Measurements from ENCODE around the gene TNIP1.

Gene TNIP1

DNA sequence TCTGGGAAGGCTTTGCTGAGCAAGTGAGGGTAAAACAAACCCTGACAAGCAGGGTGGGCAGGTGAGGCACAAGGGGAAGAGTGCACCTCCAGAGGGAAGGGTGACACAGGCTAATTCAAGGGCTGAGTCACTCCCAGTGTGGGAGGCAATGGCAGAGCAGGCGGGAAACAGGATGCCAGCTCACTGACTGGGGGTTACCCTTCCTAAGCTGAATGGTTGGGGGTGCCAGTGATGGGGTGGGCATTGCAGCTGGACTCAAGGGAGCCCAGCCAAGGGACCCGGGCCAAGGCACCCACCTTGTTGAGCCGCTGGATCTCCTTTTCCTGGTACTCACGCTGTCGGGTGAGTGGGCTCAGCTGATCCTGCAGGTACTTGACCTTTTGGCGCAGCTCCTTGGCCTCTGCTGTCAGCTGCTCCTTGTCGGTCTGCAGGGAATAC is 42.0 kb downstream of the TNIP1 start:
- DNase-seq (ENCODE audit: low read depth), result no peak

DNA sequence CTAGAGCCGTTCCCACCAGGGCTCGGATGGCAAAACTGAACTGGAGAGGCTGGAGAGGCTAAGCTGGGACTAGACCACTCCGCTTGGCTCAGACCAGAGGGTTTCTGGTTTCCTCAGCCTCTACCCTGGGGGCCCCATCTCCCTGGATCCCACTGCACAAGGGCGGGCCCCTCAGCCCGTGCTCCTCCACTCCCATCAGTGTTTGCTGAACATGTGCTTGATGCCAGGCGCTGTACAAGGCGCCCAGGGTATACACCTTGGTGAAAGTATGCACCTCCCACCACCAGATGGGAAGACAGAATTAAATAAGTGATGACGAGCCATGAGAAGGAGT is 42.5 kb downstream of the TNIP1 start:
- DNase-seq (ENCODE audit: low read depth), result no peak

DNA sequence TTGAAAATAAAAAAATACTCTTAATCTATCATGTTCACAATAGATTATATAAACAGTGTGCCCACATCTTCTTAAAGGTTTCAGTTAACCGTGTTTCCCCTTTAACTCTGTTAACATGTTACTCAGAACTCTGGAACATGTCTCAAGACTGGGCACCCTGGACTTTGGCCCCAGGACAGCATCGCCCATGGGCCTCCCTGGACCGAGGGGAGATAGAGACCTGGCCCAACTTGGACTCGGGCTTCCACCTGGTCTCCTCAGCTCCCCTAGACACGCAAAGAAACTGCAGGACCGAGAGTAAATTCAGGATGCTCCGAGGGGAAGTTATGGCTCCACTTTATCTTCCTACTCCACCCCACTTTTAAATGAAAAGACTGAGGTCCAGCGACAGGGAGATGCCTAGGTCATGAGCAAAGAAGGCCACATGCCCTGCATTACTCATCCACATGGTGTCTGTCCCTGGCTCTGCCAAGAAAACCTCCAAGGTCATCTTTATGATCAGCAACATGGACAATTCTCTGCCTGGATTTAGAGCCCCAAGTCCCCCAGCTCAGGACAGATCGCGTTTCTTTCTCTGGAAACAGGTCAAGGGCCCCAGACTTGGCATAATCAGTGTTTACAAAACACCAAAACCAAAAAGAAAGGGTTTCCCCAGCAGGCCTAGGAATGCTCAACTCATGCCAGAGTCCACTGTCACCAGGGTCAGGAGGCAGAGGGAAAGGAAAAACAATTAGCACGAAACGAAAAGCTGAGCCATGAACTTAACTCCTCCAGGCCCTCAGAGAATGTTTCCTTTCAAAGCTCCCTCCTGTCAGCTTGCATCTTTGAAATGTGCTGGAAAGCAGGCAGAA is 43.0 kb downstream of the TNIP1 start:
- DNase-seq (ENCODE audit: low read depth), result no peak

DNA sequence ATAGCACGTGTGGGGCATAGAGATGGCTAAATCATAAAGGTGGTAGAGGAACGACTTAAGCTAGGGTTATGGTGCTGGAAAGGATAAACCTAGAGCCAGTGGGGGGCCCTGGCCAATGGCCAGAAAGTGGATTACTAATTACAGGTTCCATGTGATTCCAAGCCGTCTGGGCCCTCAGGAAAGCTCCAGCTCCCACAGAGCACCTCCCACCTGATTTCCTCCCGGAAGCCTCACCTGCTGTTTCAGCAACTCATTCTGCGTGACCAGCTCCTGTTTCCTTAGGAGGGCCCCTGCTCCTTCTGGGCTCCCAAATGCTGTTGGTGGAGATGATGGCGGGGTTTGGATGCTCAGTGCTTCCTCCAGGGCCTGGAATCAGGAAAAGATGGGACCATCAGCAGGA is 44.3 kb downstream of the TNIP1 start:
- no peak for DNase-seq (ENCODE audit: low read depth)

DNA sequence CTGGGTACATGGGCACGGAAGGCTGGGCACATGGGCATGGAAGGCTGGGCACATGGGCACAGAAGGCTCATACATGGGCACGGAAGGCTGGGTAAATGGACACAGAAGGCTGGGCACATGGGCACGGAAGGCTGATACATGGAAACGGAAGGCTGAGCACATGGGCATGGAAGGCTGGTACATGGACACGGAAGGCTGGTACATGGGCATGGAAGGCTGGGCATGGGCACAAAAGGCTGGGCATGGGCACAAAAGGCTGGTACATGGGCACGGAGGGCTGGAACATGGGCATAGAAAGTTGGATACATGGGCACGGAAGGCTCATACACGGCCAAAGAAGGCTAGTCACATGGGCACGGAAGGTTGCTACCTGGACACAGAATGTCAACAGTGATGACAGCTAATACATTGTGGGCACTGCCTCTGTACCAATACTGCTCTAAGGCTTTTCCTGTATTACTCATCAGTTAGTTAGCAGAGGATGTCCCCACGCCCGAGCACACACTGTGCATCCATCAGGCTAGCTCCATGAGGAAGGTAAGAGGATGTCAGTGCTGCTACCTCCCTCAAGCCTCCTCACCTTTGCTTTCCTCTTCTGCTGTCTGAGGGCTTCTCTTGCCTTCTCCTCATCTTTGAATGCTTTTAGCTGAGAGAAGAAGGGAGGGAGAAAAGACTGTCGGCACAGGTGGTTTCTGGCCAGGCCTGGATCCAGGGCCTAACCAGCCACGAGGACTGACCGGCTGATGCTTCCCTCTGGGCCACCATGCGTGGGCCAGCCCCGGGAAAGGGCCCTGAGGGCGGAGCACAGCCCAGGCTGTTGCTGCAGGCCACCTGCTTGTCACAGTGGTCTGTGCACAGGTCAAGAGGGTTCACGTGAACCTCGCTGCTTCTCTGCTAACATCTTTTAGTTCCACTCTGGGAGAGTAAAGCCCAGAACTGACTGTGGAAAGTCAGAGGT is 46.1 kb downstream of the TNIP1 start:
- DNase-seq (ENCODE audit: low read depth), result no peak

DNA sequence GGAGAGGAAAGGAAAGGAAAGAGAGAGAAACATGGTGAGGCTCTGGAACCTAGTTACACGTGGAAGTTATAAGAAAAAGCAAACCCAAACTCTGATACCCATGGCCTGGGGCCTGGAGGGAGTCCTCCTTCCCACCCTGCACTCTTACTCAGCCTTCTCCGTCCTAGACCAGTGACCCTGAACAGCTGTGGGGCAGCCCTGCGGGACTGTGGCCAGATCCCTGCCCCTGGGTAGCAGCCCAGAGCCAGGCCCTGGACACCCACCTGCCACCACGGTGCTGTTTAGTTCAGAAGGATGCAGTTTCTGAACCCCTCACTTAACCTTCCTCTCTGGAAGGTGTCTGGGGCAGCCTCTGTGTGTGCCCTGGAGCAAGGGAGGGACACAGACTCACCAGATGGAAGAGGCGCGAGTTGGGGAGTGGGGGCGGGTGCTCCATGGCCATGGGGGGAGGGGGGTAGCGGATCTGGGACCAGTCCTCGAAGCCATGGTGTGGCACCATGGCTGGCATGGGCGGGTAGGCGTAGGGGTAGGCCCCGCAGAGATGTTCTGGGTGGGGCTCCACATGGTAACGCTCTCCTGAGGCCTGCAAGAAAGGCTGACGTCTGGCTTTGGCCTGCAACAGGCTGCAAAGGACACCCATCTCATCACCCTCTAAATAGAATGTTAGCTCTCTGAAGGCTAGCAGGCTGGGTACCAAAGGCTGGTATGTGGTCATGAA is 47.5 kb downstream of the TNIP1 start:
- DNase-seq (ENCODE audit: low read depth), result no peak

DNA sequence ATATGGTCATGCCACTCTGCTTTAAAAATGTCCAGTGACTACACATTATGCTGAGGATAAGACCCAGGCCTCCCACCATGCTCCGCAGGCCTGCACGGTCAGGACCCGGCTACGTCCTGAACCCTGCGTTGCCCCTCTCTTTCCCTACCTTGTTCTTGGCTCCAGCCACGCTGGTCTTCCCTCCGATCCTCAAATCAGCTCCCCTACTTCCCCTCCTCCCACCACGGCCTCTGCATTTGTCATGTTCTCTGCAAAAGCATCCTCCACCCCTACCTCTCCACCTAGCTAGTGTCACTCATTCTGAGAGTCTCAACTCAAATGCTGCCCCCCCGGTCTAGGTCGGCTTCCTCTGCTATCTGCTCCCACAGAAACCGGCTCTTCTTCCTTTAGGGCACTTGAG is 49.3 kb downstream of the TNIP1 start:
- DNase-seq (ENCODE audit: low read depth), result no peak

DNA sequence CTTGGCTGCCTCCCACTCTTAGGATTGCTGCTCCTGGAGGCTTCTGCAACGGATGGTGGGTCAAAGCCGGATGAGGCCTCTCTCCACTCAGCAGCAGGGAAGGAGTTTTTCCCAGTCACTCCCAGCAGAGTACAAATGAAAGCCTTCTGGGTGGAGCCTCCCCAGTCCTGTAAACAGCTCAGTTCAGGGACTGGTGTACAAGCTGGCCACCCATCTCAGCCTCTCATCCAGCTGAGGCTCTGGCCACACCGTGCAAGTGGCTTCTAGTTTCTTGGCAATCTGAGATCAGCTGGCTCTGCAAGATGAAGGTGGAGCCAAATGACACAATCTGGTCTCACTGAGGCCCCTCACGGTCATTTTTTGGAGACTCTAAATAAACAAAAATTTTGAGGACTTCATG is 50.5 kb downstream of the TNIP1 start:
- no peak for DNase-seq (ENCODE audit: low read depth)

DNA sequence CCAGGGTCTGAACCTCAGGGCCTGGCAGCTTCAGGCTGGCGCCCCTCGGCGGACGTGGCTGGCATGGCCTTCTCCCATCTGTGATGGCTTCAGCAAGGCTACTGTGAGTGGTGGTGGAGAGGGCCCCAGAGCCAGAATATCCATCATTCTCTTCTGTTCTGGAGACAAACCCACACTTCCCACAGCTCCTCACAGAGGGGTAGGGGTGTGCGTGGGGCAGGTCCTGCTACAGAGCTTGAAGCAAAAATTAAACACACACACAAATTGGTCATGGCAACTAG is 50.8 kb downstream of the TNIP1 start:
- DNase-seq (ENCODE audit: low read depth), result no peak

DNA sequence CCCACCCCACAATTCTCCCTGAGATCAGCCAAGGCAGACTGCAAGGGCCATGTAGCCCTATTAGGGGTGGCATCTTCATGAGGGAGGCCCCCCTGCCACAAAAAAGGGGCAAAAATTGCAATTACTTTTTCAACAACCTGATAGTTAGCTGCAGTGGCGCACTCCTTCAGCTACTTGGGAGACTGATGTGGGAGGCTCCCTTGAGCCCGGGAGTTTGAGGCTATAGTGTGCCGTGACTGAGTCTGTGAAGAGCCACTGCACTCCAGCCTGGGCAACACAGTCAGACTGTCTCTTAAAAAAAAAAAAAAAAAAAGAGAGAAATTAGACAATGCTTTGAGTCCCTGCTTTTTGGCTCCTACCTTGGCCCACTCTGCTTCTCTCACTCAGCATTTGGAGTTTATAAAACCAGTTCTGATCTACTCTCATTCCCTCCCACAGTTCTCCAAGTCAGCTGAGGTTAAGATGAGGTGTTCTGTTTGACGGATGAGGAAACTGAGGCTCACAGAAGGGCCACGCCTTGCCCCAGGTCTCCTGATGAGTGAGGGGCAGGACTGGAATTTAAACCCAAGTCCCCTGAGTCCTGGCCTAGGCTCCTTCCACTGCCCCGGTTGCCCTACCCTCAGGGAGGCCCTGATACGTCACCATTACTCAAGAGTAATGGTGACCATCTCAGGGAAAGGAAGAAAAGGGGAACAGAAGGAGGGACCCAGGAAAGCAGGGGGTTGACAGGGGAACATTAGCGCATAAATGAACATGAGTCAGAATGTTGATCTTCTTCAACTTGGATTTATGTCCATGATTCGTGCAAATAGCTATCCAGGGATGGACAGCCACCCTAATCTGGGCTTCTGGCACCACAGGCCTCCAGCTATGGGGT is 51.4 kb downstream of the TNIP1 start:
- no peak for DNase-seq (ENCODE audit: low read depth)

DNA sequence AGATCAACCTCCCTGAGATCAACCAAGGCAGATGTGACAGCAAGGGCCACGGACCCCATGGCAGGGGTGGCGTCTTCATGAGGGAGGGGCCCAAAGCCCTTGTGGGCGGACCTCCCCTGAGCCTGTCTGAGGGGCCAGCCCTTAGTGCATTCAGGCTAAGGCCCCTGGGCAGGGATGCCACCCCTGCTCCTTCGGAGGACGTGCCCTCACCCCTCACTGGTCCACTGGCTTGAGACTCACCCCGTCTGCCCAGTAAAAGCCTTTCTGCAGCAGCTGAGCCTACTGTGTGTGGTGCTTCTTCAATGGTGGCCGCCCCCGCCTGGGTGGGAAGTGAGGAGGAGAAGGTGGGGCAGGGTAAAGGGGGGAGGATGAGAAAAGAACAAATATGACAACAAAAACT is 52.1 kb downstream of the TNIP1 start:
- no peak for DNase-seq (ENCODE audit: low read depth)

DNA sequence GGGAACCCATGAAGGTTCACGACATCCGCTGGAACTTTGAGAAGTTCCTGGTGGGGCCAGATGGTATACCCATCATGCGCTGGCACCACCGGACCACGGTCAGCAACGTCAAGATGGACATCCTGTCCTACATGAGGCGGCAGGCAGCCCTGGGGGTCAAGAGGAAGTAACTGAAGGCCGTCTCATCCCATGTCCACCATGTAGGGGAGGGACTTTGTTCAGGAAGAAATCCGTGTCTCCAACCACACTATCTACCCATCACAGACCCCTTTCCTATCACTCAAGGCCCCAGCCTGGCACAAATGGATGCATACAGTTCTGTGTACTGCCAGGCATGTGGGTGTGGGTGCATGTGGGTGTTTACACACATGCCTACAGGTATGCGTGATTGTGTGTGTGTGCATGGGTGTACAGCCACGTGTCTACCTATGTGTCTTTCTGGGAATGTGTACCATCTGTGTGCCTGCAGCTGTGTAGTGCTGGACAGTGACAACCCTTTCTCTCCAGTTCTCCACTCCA is 52.8 kb downstream of the TNIP1 start:
- DNase-seq (ENCODE audit: low read depth), result no peak

DNA sequence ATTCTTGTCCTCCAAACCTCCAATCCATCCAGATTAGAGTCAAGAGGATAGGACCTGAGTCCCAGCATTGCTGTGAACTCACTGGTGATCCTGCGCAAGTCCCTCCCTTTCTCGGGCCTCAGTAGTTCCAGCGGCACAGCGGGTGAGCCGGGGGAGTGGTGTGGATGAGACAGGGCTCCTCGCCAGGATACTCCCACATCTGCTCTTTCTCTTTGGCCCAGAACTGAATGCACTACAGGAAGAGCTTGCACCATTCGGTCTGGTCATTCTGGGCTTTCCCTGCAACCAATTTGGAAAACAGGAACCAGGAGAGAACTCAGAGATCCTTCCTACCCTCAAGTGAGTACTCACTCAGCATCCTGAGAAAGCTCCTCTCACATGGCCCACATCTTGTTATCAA is 54.2 kb downstream of the TNIP1 start:
- DNase-seq (ENCODE audit: low read depth), result no peak

DNA sequence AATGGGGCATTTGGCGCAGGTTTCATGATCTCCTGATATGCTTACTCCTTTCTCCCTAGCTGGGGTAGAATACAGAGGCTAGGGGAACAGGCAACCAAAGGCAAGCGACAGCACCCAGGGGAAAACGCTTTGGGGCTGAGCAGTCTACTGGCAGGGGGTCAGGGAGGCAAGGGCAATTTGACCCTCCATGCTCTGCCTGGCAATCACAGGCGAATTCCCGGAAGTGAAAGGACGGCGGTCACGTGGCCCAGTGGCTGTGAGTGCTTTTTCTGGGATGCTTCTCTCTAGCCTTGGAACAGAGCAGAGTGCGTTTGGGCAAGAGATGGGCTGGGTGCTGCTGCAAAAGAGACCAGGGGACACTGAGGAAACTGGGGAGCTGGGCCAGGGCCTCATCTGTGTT is 54.7 kb downstream of the TNIP1 start:
- DNase-seq (ENCODE audit: low read depth), result no peak

DNA sequence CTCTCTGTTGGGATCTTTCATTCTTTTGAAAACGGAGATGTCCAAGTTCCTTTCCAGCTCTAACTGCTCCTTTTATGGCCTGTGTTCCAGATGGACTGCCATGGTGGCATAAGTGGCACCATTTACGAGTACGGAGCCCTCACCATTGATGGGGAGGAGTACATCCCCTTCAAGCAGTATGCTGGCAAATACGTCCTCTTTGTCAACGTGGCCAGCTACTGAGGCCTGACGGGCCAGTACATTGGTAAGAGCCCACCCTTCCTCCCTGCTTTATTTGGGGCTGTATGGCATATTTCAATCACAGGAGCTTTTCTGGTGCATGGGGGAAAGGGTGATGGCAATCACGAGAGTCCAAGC is 55.6 kb downstream of the TNIP1 start:
- no peak for DNase-seq (ENCODE audit: low read depth)

DNA sequence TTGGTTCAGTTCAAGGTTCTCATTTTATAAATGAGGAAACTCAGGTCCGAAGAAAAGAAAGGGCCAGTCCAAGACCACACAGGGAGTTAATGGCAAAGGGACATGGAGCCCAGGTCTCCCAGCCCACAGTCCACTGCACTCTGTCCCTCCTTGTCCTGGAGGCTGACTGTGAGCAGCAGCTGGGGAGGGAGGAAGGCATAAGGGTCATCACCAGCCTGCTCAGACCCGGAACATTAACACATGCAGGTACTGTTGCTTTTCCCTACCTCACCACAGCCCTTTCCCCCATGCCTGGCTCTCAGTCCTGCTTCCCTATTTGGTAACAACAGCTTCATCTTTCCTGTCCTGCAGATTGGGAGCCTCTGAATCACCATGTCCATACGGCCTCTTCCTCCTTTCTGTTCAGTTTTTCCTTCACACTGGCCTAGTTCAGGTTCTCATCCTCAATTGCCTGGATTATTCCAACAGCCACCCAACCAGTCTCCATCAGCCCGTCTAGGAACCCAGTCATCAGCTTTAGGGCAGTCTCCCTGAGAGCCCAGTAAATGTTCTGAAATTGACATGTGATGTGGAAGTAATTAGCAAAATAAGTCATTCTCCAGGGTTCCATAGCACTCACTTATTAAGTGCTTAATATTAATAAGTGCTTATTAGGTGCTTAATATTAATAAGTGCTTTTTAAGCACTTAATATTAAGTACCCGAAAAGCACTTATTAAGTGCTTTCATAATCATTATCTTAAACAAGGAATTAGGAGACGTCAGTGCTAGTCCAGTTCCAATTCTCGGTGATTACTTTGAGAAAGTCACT is 56.2 kb downstream of the TNIP1 start:
- DNase-seq (ENCODE audit: low read depth), result no peak

DNA sequence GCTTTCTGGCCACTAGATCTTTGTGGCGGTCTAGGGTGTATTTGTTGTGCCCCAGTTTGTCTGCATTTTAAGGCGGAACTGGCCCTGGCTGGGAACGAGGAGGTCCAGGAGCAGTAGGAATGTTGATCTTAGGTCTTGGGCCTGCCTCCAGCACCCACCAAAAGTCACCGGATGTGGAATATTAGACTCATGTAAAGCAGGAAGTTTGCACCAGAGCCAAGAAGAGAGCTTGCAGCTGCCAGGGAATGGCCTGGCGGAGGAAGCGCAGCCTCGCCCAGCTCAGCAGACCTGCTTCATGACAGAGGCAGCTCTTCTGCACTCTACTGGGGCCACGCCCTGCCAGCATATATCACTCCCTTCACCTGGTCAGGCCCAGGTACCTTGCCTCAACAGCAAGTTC is 57.2 kb downstream of the TNIP1 start:
- no peak for DNase-seq (ENCODE audit: low read depth)

DNA sequence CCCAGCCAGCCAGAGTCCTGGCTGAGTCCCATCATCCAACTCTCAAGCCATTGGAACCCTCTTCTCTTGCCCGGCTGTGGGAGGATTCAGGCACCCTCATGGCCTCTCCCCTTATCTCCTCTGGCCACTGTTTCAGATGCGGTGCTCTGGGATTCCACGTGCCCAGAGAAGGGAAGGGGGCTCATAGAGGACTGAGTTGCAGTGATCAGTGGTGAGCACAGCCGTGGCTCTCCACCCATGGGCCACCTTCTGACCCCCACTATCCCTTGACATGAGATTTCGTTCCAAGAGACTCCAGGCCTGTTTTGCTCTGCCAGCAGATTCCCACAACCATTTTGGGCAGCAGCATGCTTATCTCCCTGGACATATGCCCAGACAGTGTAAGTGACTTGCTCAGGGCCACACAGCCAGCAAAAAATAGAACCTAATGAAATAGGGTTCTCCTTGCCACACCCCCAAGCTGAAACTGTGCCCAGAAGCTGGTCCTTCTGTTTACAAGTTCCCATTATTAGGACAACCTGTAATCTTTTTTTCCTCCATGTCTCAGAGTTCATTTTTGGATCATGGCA is 57.7 kb downstream of the TNIP1 start:
- DNase-seq (ENCODE audit: low read depth), result no peak

DNA sequence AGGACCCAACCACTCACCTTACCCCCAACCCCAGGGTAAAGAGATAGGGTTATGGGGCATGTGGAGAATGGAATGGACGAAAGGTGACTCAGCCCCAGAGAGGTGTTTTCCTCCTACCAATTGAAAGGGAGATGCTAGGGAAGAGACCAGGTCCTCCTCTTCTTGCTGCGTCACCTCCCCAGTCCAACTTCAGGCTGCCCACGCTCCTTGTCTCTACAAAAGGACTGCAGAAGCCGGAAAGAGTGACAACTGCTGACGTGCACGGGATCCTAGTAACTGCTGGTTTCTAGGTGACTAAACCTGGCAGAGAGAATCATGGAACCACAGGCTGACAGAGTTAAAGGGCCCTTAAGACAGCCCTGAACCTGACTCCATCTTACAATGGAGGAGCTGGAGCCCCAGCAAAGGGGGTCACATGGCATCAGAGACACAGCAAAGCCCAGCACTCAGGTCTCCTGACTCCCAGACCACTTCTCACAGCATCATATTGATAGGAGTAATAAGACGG is 58.3 kb downstream of the TNIP1 start:
- DNase-seq (ENCODE audit: low read depth), result no peak

DNA sequence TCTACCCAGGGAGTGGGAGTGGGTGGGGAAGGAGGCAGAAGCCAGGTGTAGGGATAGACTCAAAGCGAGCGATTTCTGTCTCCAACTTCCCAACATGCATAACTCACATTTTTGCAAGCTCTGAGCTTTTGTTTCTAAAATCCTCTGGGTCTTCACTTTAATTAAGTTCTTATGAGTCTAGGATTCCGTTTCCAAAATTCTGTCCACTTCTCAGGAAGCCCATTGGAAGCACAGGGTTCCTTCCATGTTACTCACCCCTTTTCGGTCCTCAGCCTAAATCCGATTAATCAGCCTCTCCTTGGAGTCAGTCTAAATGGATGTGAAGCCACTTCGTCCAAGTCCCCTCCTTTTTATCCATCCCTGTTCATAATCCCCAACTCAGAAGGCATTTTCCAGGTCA is 59.1 kb downstream of the TNIP1 start:
- DNase-seq (ENCODE audit: low read depth), result no peak

All from HS-5 (cell line).